SK-N-SH (cell line): ENCODE results near the gene PROSER3. TPM values are rescaled to one million over a fixed set of nuclear protein-coding genes. Genes with fewer than 3 reads are reported as not detected.

Experiments
- CTCF ChIA-PET: fragments of 300-600, 350-600 bp; formaldehyde crosslinking; extraction: SDS; loops from one replicate; lab custom pipeline; 2021; lab: Yijun Ruan, JAX
- POLR2A ChIA-PET: fragments of 350-600 bp; sonication (Branson Sonifier 250); formaldehyde crosslinking; extraction: SDS; loops from one replicate; lab custom pipeline; 2020; ENCODE audit warnings: antibody characterized with exemption, inconsistent platforms; lab: Yijun Ruan, JAX
- DNase-seq: peaks from one replicate; pipeline ENCODE4 v3.0.0; 2012
- H2AFZ ChIP-seq: fragments of 200-600 bp; sonication (generic); 2 replicates; pipeline ENCODE4 v1.8.1; 2016; ENCODE audit warnings: antibody characterized with exemption, mild to moderate bottlenecking, low read depth
- H3F3A ChIP-seq: fragments of 200-600 bp; sonication (generic); replicated peaks from 2 replicates; pipeline ENCODE3; 2016; ENCODE audit warnings: antibody characterized with exemption, mild to moderate bottlenecking; ENCODE audit not compliant: insufficient read depth
- H3K27ac ChIP-seq, 2 experiments: fragments of 200-500 bp in 1 of 2; fragments of 200-600 bp in 1 of 2; sonication (Bioruptor generic) in 1 of 2; sonication (generic), shearing (Covaris generic) in 1 of 2; 2 replicates each; pipeline versions ENCODE4 v1.5.1 to v1.6.1; 2014 to 2016; ENCODE audit warnings: low read depth in 2 of 2, inconsistent platforms in 1 of 2, low read length in 1 of 2, mild to moderate bottlenecking in 1 of 2, mixed read lengths in 1 of 2
- H3K27me3 ChIP-seq: fragments of 200-600 bp; sonication (generic), shearing (Covaris generic); 2 replicates; pipeline ENCODE4 v1.6.1; 2016; ENCODE audit warnings: mixed run types; ENCODE audit not compliant: insufficient read depth
- H3K36me3 ChIP-seq, 2 experiments: fragments of 200-500 bp in 1 of 2; fragments of 200-600 bp in 1 of 2; sonication (Bioruptor generic) in 1 of 2; sonication (generic) in 1 of 2; replicated peaks in 1 of 2; 2 replicates each; pipeline versions ENCODE3 to v1.5.1; 2014 to 2016; ENCODE audit warnings: low read length in 1 of 2, mild to moderate bottlenecking in 1 of 2; ENCODE audit not compliant: insufficient read depth in 2 of 2, control insufficient read depth in 1 of 2
- H3K4me1 ChIP-seq, 2 experiments: fragments of 200-500 bp in 1 of 2; fragments of 200-600 bp in 1 of 2; sonication (Bioruptor generic) in 1 of 2; sonication (generic), shearing (Covaris generic) in 1 of 2; 2 replicates each; pipeline versions ENCODE4 v1.5.1 to v1.6.1; 2014 to 2016; ENCODE audit warnings: low read depth in 1 of 2, low read length in 1 of 2, mixed run types in 1 of 2; ENCODE audit not compliant: insufficient read depth in 2 of 2, control insufficient read depth in 1 of 2
- H3K4me2 ChIP-seq: fragments of 200-600 bp; sonication (generic), shearing (Covaris generic); 2 replicates; pipeline ENCODE4 v1.6.1; 2017; ENCODE audit warnings: mixed run types
- H3K4me3 ChIP-seq, 2 experiments: fragments of 200-500 bp in 1 of 2; fragments of 200-600 bp in 1 of 2; sonication (Bioruptor generic) in 1 of 2; sonication (generic), shearing (Covaris generic) in 1 of 2; 2 replicates each; pipeline versions ENCODE4 v1.5.1 to v1.8.1; 2014 to 2016; ENCODE audit warnings: low read depth in 2 of 2, inconsistent platforms in 1 of 2, low read length in 1 of 2, mild to moderate bottlenecking in 1 of 2, mixed read lengths in 1 of 2, moderate library complexity in 1 of 2
- H3K79me2 ChIP-seq: fragments of 200-600 bp; sonication (generic); 2 replicates; pipeline ENCODE4 v1.8.1; 2017; ENCODE audit warnings: mild to moderate bottlenecking; ENCODE audit not compliant: insufficient read depth
- H3K9ac ChIP-seq: fragments of 200-600 bp; sonication (generic); 2 replicates; pipeline ENCODE4 v1.6.1; 2017; ENCODE audit warnings: mixed run types
- H3K9me2 ChIP-seq: fragments of 200-600 bp; sonication (generic); 2 replicates; pipeline ENCODE4 v1.6.1; 2017; ENCODE audit warnings: mixed run types
- H3K9me3 ChIP-seq: fragments of 200-600 bp; sonication (generic); 2 replicates; pipeline ENCODE4 v1.6.1; 2017; ENCODE audit warnings: mixed run types, mild to moderate bottlenecking, moderate library complexity
- H4K20me1 ChIP-seq: fragments of 200-600 bp; sonication (generic); 2 replicates; pipeline ENCODE4 v1.6.1; 2017; ENCODE audit warnings: mild to moderate bottlenecking, mixed run types; ENCODE audit not compliant: insufficient read depth
- CHD2 ChIP-seq: fragments of 150-350 bp; IDR thresholded peaks from 2 replicates; pipeline ENCODE4 v1.6.1; 2018; ENCODE audit warnings: low read length; ENCODE audit not compliant: partially characterized antibody
- ELF1 ChIP-seq: IDR thresholded peaks from 2 replicates; pipeline ENCODE4 v1.4.0; 2012
- EZH2phosphoT487 ChIP-seq: fragments of 200-600 bp; sonication (generic); IDR thresholded peaks from 2 replicates; pipeline ENCODE4 v1.6.1; 2017; ENCODE audit warnings: low read depth, mixed run types, mild to moderate bottlenecking, antibody characterized with exemption, moderate library complexity, borderline replicate concordance
- GABPA ChIP-seq: IDR thresholded peaks from 2 replicates; pipeline ENCODE4 v1.4.0; 2012; ENCODE audit warnings: low read depth, mild to moderate bottlenecking
- GATA2 ChIP-seq: sonication (generic); formaldehyde crosslinking; IDR thresholded peaks from 2 replicates; pipeline ENCODE4 v1.5.0; 2020; ENCODE audit warnings: mild to moderate bottlenecking, missing genetic modification reagents
- IRF3 ChIP-seq: fragments of 150-350 bp; IDR thresholded peaks from 2 replicates; pipeline ENCODE4 v1.6.1; 2016; ENCODE audit warnings: mild to moderate bottlenecking, low read depth, low read length
- JUND ChIP-seq: IDR thresholded peaks from 2 replicates; pipeline ENCODE4 v1.4.0; 2012
- MEF2A ChIP-seq: IDR thresholded peaks from 2 replicates; pipeline ENCODE4 v1.4.0; 2012; ENCODE audit warnings: low read depth, borderline replicate concordance
- NFIC ChIP-seq: IDR thresholded peaks from 2 replicates; pipeline ENCODE4 v1.4.0; 2012; ENCODE audit warnings: borderline replicate concordance
- NRF1 ChIP-seq: IDR thresholded peaks from 2 replicates; pipeline ENCODE4 v1.6.1; 2012; ENCODE audit warnings: low read depth, mild to moderate bottlenecking, low read length
- RAD21 ChIP-seq: IDR thresholded peaks from 2 replicates; pipeline ENCODE4 v1.6.1; 2012; ENCODE audit warnings: mild to moderate bottlenecking, low read length
- RCOR1 ChIP-seq: fragments of 150-350 bp; IDR thresholded peaks from 2 replicates; pipeline ENCODE4 v1.6.1; 2017; ENCODE audit warnings: antibody characterized with exemption, low read length
- RFX5 ChIP-seq: IDR thresholded peaks from 2 replicates; pipeline ENCODE4 v1.6.1; 2012; ENCODE audit warnings: mild to moderate bottlenecking, improper control_type of control experiment, low read length
- TCF12 ChIP-seq: IDR thresholded peaks from 2 replicates; pipeline ENCODE4 v1.4.0; 2012
- TEAD4 ChIP-seq: IDR thresholded peaks from 2 replicates; pipeline ENCODE4 v1.4.0; 2012; ENCODE audit warnings: mild to moderate bottlenecking, borderline replicate concordance; ENCODE audit not compliant: insufficient read depth
- WGBS: methylation state at CpG from one replicate; pipeline ENCODE4 v1.1.6; 2017; ENCODE audit warnings: low lambda C conversion rate; 5-methylcytosine and 5-hydroxymethylcytosine counted together
- polyA plus RNA-seq, 3 experiments: library from polyadenylated mRNA; depleted of rRNA; stranded (reverse); fragments of >200 nt; gene quantifications; 2 replicates each; pipeline ENCODE4 v1.2.3, GENCODE V29; 2012
- TF ChIP-seq, protein P1 (sequence below): fragments of 150-350 bp; IDR thresholded peaks from 2 replicates; pipeline ENCODE4 v1.6.1; 2017; ENCODE audit warnings: antibody characterized with exemption, low read length, low read depth, borderline replicate concordance
- TF ChIP-seq, protein P2 (sequence below): IDR thresholded peaks from 2 replicates; pipeline ENCODE4 v1.4.0; 2012; ENCODE audit warnings: low read depth, borderline replicate concordance
- TF ChIP-seq, protein P3 (sequence below): IDR thresholded peaks from 2 replicates; pipeline ENCODE4 v1.4.0; 2012; ENCODE audit warnings: low read depth

The PROSER3 gene
- polyA plus RNA-seq, 1 of the 3 experiments (the other 2 are of a cell fraction): 12.5 TPM

GRCh38 chr19:35731353-35731752 lies 26.6 kb upstream of the PROSER3 start:
- no peak overlapping the region for H3K9ac ChIP-seq
- H3K27ac ChIP-seq: no peak overlapping the region
- POLR2A ChIA-PET: interaction anchor here (1.6 kb wide), 1 partner anchor 9 kb away, joined by 7 read pairs; no protein-coding TSS in a partner anchor
- no peak overlapping the region for H3K4me3 ChIP-seq
- no peak for DNase-seq
- H3K4me2 ChIP-seq: no peak overlapping the region
- H3F3A ChIP-seq: no peaks in the 10 kb centered on the region
- CTCF ChIA-PET: no interaction called here
- H3K4me1 ChIP-seq: no peaks in the 10 kb centered on the region
- TF ChIP-seq ELF1: no peak
- no peak for TF ChIP-seq MEF2A
- TF ChIP-seq, protein P1, sequence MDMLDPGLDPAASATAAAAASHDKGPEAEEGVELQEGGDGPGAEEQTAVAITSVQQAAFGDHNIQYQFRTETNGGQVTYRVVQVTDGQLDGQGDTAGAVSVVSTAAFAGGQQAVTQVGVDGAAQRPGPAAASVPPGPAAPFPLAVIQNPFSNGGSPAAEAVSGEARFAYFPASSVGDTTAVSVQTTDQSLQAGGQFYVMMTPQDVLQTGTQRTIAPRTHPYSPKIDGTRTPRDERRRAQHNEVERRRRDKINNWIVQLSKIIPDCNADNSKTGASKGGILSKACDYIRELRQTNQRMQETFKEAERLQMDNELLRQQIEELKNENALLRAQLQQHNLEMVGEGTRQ: no peak
- TF ChIP-seq, protein P2, sequence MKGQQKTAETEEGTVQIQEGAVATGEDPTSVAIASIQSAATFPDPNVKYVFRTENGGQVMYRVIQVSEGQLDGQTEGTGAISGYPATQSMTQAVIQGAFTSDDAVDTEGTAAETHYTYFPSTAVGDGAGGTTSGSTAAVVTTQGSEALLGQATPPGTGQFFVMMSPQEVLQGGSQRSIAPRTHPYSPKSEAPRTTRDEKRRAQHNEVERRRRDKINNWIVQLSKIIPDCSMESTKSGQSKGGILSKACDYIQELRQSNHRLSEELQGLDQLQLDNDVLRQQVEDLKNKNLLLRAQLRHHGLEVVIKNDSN: no peak
- peaks cover 8 to 79% of the 10 kb centered on the region in 2 experiments for H3K36me3 ChIP-seq
- no peak overlapping the region for H2AFZ ChIP-seq
- no peaks in the 10 kb centered on the region for H3K9me2 ChIP-seq
- no peaks in the 10 kb centered on the region for H3K79me2 ChIP-seq
- H3K9me3 ChIP-seq: no peaks in the 10 kb centered on the region
- H3K27me3 ChIP-seq: no peaks in the 10 kb centered on the region
- WGBS: 92% methylated on average over 9 of the region's 9 CpGs
- H4K20me1 ChIP-seq: no peaks in the 10 kb centered on the region

GRCh38 chr19:35731779-35732405 lies 26.1 kb upstream of the PROSER3 start:
- Histone ChIP-seq H2AFZ (no peak overlapping the region), H3K79me2 (no peaks in the 10 kb centered on the region), H3K27ac (no peak overlapping the region), H3K4me2 (no peak overlapping the region), H4K20me1 (no peaks in the 10 kb centered on the region), H3F3A (no peaks in the 10 kb centered on the region), H3K4me1 (no peaks in the 10 kb centered on the region), H3K36me3 (peaks cover 7 to 82% of the 10 kb centered on the region in 2 experiments), H3K9me2 (no peaks in the 10 kb centered on the region), H3K4me3 (no peak overlapping the region), H3K9me3 (no peaks in the 10 kb centered on the region), H3K27me3 (no peaks in the 10 kb centered on the region), H3K9ac (no peak overlapping the region)
- ChIA-PET POLR2A (no interaction called here), CTCF (no interaction called here)
- WGBS: 94% methylated on average over 17 of the region's 21 CpGs
- no peak for DNase-seq
- no peak for TF ChIP-seq GATA2
- TF ChIP-seq, protein P3, sequence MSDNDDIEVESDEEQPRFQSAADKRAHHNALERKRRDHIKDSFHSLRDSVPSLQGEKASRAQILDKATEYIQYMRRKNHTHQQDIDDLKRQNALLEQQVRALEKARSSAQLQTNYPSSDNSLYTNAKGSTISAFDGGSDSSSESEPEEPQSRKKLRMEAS: no peak
- no peak for TF ChIP-seq TCF12
- TF ChIP-seq RCOR1: no peak
- TF ChIP-seq NRF1: no peak
- TF ChIP-seq EZH2phosphoT487: no peak
- TF ChIP-seq RAD21: no peak
- TF ChIP-seq RFX5: no peak
- TF ChIP-seq MEF2A: no peak
- no peak for TF ChIP-seq IRF3
- TF ChIP-seq NFIC: no peak
- no peak for TF ChIP-seq JUND
- TF ChIP-seq ELF1: no peak
- no peak for TF ChIP-seq GABPA
- TF ChIP-seq TEAD4: no peak
- no peak for TF ChIP-seq CHD2
